A549 (cell line): ENCODE data around the gene PAK1. TPM values are rescaled to one million over a fixed set of nuclear protein-coding genes. Genes with fewer than 3 reads are reported as not detected.

ENCODE experiments used
- ATAC-seq, 2 experiments: fragments of 200-7000 bp in 1 of 2; fragments of >200 bp in 1 of 2; cut with Nextera tagmentation in 1 of 2; cut with Tn5 transposase in 1 of 2; 3 replicates each; pipeline versions ENCODE4 v1.8.0 to v1.9.1; 2018 to 2020; ENCODE audit warnings: mild to moderate bottlenecking in 1 of 2, moderate library complexity in 1 of 2
- CTCF ChIA-PET: fragments of 300-600 bp; sonication (Branson Sonifier 250); formaldehyde crosslinking; extraction: SDS; loops from one replicate; lab custom pipeline; 2021; ENCODE audit warnings: antibody characterized with exemption, inconsistent platforms; lab: Yijun Ruan, JAX
- POLR2A ChIA-PET: fragments of 350-600 bp; formaldehyde crosslinking; extraction: SDS; loops from one replicate; lab custom pipeline; 2021; ENCODE audit warnings: antibody characterized with exemption, inconsistent platforms; lab: Yijun Ruan, JAX
- DNase-seq, 2 experiments: peaks; one replicate each; pipeline versions ENCODE4 v3.0.0 to v3.0.0-alpha.2; 2011 to 2016; ENCODE audit warnings: low read depth in 1 of 2, low spot score in 1 of 2
- FAIRE-seq: peaks from 2 replicates; lab custom pipeline; 2011; peaks lifted over from hg19 to GRCh38; lab: Jason Lieb, UNC
- H3K27ac ChIP-seq, 2 experiments: fragments of >200 bp; sonication (Bioruptor Twin); formaldehyde crosslinking; 3 replicates each; pipeline ENCODE4 v1.5.1; 2016 to 2017
- H3K4me1 ChIP-seq: fragments of >200 bp; sonication (Bioruptor Twin); formaldehyde crosslinking; 3 replicates; pipeline ENCODE4 v1.6.1; 2016
- H3K4me2 ChIP-seq: fragments of >200 bp; sonication (Bioruptor Twin); formaldehyde crosslinking; 3 replicates; pipeline ENCODE4 v1.6.1; 2016
- H3K4me3 ChIP-seq: fragments of >200 bp; sonication (Bioruptor Twin); formaldehyde crosslinking; 3 replicates; pipeline ENCODE4 v1.5.1; 2016
- H3K9me3 ChIP-seq: fragments of >200 bp; sonication (Bioruptor Twin); formaldehyde crosslinking; 3 replicates; pipeline ENCODE4 v1.6.1; 2016
- BCL3 ChIP-seq: fragments of >200 bp; sonication (Bioruptor Twin); formaldehyde crosslinking; IDR thresholded peaks from 3 replicates; pipeline ENCODE4 v1.6.1; 2016
- BHLHE40 ChIP-seq: IDR thresholded peaks from 2 replicates; pipeline ENCODE4 v1.6.1; 2012; ENCODE audit warnings: low read depth, low read length, inconsistent platforms
- CBX2 ChIP-seq: fragments of 200-600 bp; sonication (generic); IDR thresholded peaks from 2 replicates; pipeline ENCODE4 v1.6.1; 2016; ENCODE audit warnings: low read depth, mild to moderate bottlenecking, borderline replicate concordance
- E2F6 ChIP-seq: IDR thresholded peaks from 2 replicates; pipeline ENCODE4 v1.6.1; 2012; ENCODE audit warnings: low read depth, borderline replicate concordance
- EHF ChIP-seq: fragments of 250-450 bp; sonication (Bioruptor Pico); IDR thresholded peaks from 2 replicates; pipeline ENCODE4 v1.5.0; 2020; ENCODE audit warnings: mild to moderate bottlenecking
- EP300 ChIP-seq, 2 experiments: fragments of >200 bp; sonication (Bioruptor Twin); formaldehyde crosslinking; IDR thresholded peaks; 2 replicates in 1 of 2; 3 replicates in 1 of 2; pipeline ENCODE4 v1.6.1; 2016 to 2017
- ESRRA ChIP-seq: fragments of 150-350 bp; IDR thresholded peaks from 2 replicates; pipeline ENCODE4 v1.6.1; 2014; ENCODE audit warnings: mild to moderate bottlenecking, low read length, borderline replicate concordance
- FOSB ChIP-seq: fragments of 250-450 bp; sonication (Bioruptor Pico); IDR thresholded peaks from 2 replicates; pipeline ENCODE4 v1.5.0; 2020; ENCODE audit warnings: mild to moderate bottlenecking, moderate library complexity
- FOSL2 ChIP-seq, 2 experiments: fragments of 450-650 bp in 1 of 2; fragments of >200 bp in 1 of 2; sonication (Bioruptor Twin) in 1 of 2; formaldehyde crosslinking; IDR thresholded peaks; 2 replicates each; pipeline versions ENCODE4 v1.5.0 to v1.6.1; 2016 to 2020; ENCODE audit warnings: mild to moderate bottlenecking in 1 of 2, moderate library complexity in 1 of 2
- FOXS1 ChIP-seq: fragments of 250-450 bp; sonication (Bioruptor Pico); IDR thresholded peaks from 2 replicates; pipeline ENCODE4 v1.5.0; 2020; ENCODE audit warnings: mild to moderate bottlenecking, moderate library complexity
- HES2 ChIP-seq: fragments of >200 bp; sonication (Bioruptor Twin); formaldehyde crosslinking; IDR thresholded peaks from 2 replicates; pipeline ENCODE4 v1.6.1; 2016
- HEYL ChIP-seq: fragments of 250-450 bp; sonication (Bioruptor Pico); IDR thresholded peaks from 2 replicates; pipeline ENCODE4 v1.8.0; 2021; ENCODE audit warnings: mild to moderate bottlenecking, moderate library complexity
- HOXA7 ChIP-seq: fragments of 250-450 bp; sonication (Bioruptor Pico); IDR thresholded peaks from 2 replicates; pipeline ENCODE4 v1.5.0; 2020; ENCODE audit warnings: mild to moderate bottlenecking, moderate library complexity
- HOXB13 ChIP-seq: fragments of 250-450 bp; sonication (Bioruptor Pico); IDR thresholded peaks from 2 replicates; pipeline ENCODE4 v1.5.0; 2020; ENCODE audit warnings: low read depth, mild to moderate bottlenecking, moderate library complexity
- HOXB5 ChIP-seq: fragments of 250-450 bp; sonication (Bioruptor Pico); IDR thresholded peaks from 2 replicates; pipeline ENCODE4 v1.5.0; 2020; ENCODE audit warnings: mild to moderate bottlenecking, moderate library complexity
- JUNB ChIP-seq: fragments of >200 bp; sonication (Bioruptor Twin); formaldehyde crosslinking; IDR thresholded peaks from 2 replicates; pipeline ENCODE4 v1.6.1; 2016
- MAX ChIP-seq: IDR thresholded peaks from 2 replicates; pipeline ENCODE4 v1.6.1; 2012
- MAZ ChIP-seq: fragments of 150-350 bp; IDR thresholded peaks from 2 replicates; pipeline ENCODE4 v1.6.1; 2014; ENCODE audit warnings: antibody characterized with exemption, low read depth, low read length, borderline replicate concordance
- NFE2L2 ChIP-seq: fragments of 150-350 bp; conservative IDR thresholded peaks from 2 replicates; pipeline ENCODE4 v1.6.1; 2014; ENCODE audit warnings: low read length
- NR3C1 ChIP-seq: fragments of >200 bp; sonication (Bioruptor Twin); formaldehyde crosslinking; IDR thresholded peaks from 3 replicates; pipeline ENCODE4 v1.6.1; 2017
- POLR2AphosphoS2 ChIP-seq: conservative IDR thresholded peaks from 2 replicates; pipeline ENCODE4 v1.6.1; 2012; ENCODE audit warnings: low read length, improper control_type of control experiment, inconsistent platforms
- RAD21 ChIP-seq, 2 experiments: fragments of >200 bp in 1 of 2; sonication (Bioruptor Twin) in 1 of 2; formaldehyde crosslinking in 1 of 2; IDR thresholded peaks in 1 of 2; conservative IDR thresholded peaks in 1 of 2; 2 replicates in 1 of 2; 3 replicates in 1 of 2; pipeline ENCODE4 v1.6.1; 2012 to 2018; ENCODE audit warnings: inconsistent platforms in 1 of 2
- RFX5 ChIP-seq: fragments of 450-650 bp; IDR thresholded peaks from 2 replicates; pipeline ENCODE4 v1.7.1; 2014; ENCODE audit warnings: antibody characterized with exemption, mild to moderate bottlenecking, moderate library complexity
- TP53 ChIP-seq: fragments of 250-450 bp; sonication (Bioruptor Pico); IDR thresholded peaks from 2 replicates; pipeline ENCODE4 v1.5.0; 2021; ENCODE audit warnings: mild to moderate bottlenecking, moderate library complexity
- ZC3H11A ChIP-seq: fragments of 450-650 bp; IDR thresholded peaks from 2 replicates; pipeline ENCODE4 v1.6.1; 2014; ENCODE audit warnings: antibody characterized with exemption, mild to moderate bottlenecking
- ZFP36 ChIP-seq: fragments of 450-650 bp; IDR thresholded peaks from 2 replicates; pipeline ENCODE4 v1.6.1; 2014; ENCODE audit warnings: borderline replicate concordance; ENCODE audit not compliant: partially characterized antibody
- ZNF302 ChIP-seq: fragments of 250-450 bp; sonication (Bioruptor Pico); IDR thresholded peaks from 2 replicates; pipeline ENCODE4 v1.9.0; 2021; ENCODE audit warnings: inconsistent platforms, mild to moderate bottlenecking, moderate library complexity
- WGBS: methylation state at CpG from one replicate; pipeline ENCODE4 v1.1.6; 2017; ENCODE audit errors: missing lambda C conversion rate; 5-methylcytosine and 5-hydroxymethylcytosine counted together
- polyA plus RNA-seq, 4 experiments: library from polyadenylated mRNA; depleted of rRNA in 3 of 4; stranded (reverse); fragments of >200 nt; fragmentation: RNase III in 1 of 4; extraction: RNeasy Plus Mini Kit Qiagen cat#74134 plus additional on column Dnase treatment in 1 of 4; gene quantifications; 2 replicates in 3 of 4; 3 replicates in 1 of 4; pipeline ENCODE4 v1.2.3, GENCODE V29; 2011 to 2017

The PAK1 gene
- polyA plus RNA-seq, 2 of the 4 experiments (the other 2 are of a cell fraction), result 20.6 to 60.7 TPM

- 55% methylated on average over 3 of the region's 3 CpGs for WGBS
- no peak for ATAC-seq
- no peak for TF ChIP-seq ZNF302 (CRISPR knock-in tag)
- no peak for TF ChIP-seq MAZ
- no peak for TF ChIP-seq RFX5
- TF ChIP-seq HOXB13, result no peak
- TF ChIP-seq JUNB, result no peak
- no peak for TF ChIP-seq BHLHE40
- TF ChIP-seq FOXS1 (CRISPR knock-in tag), result no peak
- TF ChIP-seq ESRRA, result no peak
- no peak for TF ChIP-seq EHF
- TF ChIP-seq NR3C1, result no peak
- no peak for TF ChIP-seq CBX2
- TF ChIP-seq NFE2L2, result no peak
- no peak for TF ChIP-seq E2F6
- TF ChIP-seq POLR2AphosphoS2, result no peak
- no peak for TF ChIP-seq HES2
- TF ChIP-seq EP300 (IDR thresholded peaks at IDR 0.05), result no peak
- TF ChIP-seq FOSB (CRISPR knock-in tag), result no peak
- TF ChIP-seq, all 56 proteins: peak for 0
- DNase-seq (no peak), FAIRE-seq (no peak)
- Histone ChIP-seq H3K4me1 (peaks cover 7% of the 10 kb centered on the region; the same call in 2 of the 3 replicates), H3K4me2 (no peak overlapping the region), H3K9me3 (no peaks in the 10 kb centered on the region), H3K4me3 (no peak overlapping the region), H3K27ac (no peak overlapping the region)
- POLR2A ChIA-PET, result no interaction called here
- CTCF ChIA-PET, result no interaction called here
These were observed 78.3 kb downstream of the PAK1 start for GRCh38 chr11:77395460-77396173.

- no peak overlapping the region for H3K4me3 ChIP-seq
- FAIRE-seq, result no peak
- DNase-seq, result no peak
- TF ChIP-seq NR3C1 (no peak), HOXB5 (no peak), POLR2AphosphoS2 (no peak), FOSL2 (IDR thresholded peaks at IDR 0.05) (no peak), FOSL2 (CRISPR knock-in tag; IDR thresholded peaks at IDR 0.05) (no peak), RAD21 (conservative IDR thresholded peaks at IDR 0.05 in 1 of 2, IDR thresholded peaks at IDR 0.05 in 1 of 2) (no peak), MAX (no peak), BCL3 (no peak), HEYL (CRISPR knock-in tag) (no peak), TP53 (CRISPR knock-in tag) (no peak), HOXB13 (no peak), ZFP36 (no peak), HOXA7 (CRISPR knock-in tag) (no peak), ZC3H11A (no peak)
- ChIA-PET POLR2A (no interaction called here), CTCF (no interaction called here)
- ATAC-seq, result no peak
- H3K27ac ChIP-seq, result no peak overlapping the region
- no peak overlapping the region for H3K4me2 ChIP-seq
- no peaks in the 10 kb centered on the region for H3K9me3 ChIP-seq
- peaks cover 7% of the 10 kb centered on the region; the same call in 2 of the 3 replicates for H3K4me1 ChIP-seq
These were observed 81.1 kb downstream of the PAK1 start for GRCh38 chr11:77392842-77393241.
